Glomerular visceral epithelial cell (primary cell): Measurements from ENCODE around the gene PEAK1.

Experiments used
- DNase-seq: peaks from one replicate; pipeline ENCODE4 v3.0.0-alpha.2; 2016; ENCODE audit errors: extremely low spot score

PEAK1 gene

DNA sequence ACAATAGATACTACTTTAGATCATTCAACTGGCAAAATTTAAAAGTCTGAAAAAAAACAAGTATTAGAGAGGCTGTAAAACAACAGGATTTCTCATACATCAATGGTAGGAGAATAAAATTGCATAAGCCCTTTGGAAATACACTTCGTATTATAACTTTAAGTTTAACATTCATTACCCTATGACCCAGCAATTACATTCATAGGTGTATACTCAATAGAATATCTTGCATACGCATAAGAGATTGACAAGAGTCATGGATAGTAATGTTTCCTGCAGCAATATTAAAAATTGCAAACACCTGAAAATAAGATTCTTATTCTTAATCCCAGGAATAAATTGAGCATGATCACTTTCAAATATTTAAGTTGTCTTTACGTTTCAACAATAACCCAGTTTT, 63.6 kb downstream of the PEAK1 start:
- DNase-seq: no peak

- DNase-seq: no peak
These were observed 64.6 kb downstream of the PEAK1 start for GRCh38 chr15:77355321-77355720.

DNA sequence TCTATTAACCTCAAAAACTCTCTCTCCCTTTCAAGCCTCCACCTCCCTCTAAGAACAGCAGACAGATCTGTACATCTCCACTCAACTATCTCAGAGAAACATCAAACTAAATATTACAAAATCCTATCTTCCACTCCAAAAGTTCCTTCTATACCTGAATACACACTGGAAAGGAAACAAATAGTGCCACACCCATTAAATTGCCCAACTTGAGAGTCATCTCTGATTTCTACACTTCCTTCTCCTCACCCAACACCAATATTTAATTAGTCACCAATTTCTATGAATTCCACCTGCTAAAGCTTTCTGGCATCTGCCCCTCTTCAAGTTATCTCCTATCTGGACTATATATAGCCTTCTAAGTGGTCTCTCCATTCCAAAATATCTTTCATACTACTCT, 65.8 kb downstream of the PEAK1 start:
- DNase-seq: no peak

DNA sequence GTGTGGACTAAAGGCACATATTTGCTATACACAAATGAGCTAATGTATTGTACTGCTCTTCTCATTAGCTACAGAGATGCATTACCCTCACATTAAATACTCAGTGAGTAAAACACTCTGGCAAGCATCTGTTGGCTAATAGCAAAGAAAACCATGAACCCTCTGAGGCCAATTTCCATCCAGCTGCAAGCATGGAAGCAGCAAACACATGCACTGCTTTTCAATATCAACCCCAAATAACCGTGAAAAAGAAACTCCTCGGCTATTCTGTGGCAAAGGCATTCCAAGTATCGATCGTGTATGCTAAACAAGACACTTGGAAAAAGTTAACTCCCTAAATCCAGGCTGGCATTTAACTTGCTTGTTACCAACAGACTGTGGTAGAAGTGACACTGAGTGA, 67.0 kb downstream of the PEAK1 start:
- no peak for DNase-seq

GRCh38 chr15:77350792-77351191, 69.1 kb downstream of the PEAK1 start:
- no peak for DNase-seq

DNA sequence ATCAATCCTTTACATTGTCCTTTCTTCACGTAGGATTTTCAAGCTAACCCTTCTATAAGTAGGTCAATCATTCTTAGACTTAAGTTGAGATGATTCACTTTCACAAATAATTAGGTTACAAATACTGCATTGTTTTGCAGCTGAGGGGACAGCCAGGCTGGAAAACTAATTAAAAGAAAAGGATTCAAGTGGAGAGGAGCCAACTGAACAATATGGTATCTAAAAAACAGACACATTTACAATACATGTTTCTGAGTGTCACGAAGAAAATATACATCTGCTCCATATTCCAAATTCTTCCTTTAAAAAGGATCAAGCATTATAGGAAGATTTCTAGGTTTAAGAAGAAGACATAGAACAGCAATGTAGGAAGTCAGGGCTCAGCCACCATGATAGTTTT, 70.2 kb downstream of the PEAK1 start:
- DNase-seq: no peak

- no peak for DNase-seq
These were observed 71.4 kb downstream of the PEAK1 start for GRCh38 chr15:77348511-77348910.

DNA sequence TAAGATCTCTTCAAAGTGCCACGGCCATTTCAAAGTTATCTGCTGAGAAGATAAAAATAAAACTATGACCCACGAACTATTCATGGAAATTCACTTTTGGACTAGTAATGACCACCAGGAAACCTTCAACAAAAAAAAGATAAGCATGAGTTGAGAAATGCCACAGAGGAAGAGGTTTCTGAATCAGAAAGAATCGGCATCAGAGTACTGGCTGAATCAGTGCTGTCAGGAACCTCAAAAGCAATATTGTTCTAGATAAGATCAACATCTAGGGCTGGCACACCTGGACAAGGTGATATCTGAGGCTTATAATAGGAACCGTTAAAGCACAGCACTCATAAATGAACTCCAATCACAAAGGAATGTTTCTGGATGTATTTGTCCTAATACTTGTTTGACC, 72.7 kb downstream of the PEAK1 start:
- no peak for DNase-seq

DNA sequence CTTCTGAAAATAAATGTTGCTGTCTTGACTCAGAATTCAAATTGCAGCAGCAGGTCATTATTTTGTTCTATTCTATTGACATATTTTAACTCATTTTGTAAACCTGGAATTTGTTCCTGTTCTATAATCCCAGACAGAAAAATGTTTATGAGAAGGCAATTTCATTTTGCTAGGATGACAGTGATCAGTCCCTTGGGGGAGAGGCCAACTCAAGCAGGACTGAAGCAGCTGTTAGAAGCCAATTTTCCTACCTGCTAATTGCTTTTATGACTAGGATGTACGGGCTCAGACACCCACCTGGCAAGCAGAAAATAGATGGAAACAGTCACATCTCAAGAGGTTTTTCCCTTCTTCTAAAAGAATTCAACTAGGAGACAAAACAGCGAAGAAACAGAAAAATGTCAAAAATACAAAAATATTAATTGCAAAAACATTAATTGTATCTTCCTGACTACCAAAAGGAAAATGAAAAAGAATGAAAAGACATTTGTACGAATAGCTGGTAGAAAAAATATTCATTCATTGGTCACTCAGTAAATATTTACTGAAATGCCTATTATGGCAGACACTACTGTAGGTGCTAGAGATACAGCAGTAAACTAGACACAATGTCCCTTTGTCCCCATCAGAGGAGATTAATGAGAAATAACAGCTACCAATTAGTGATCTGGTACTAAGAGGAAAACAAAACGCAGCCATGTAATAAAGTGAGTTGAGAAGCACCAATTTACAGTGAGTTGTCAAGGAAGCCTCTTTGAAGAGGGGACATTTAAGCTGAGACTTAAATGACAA, 73.5 kb downstream of the PEAK1 start:
- no peak for DNase-seq

GRCh38 chr15:77342807-77343206, 77.1 kb downstream of the PEAK1 start:
- DNase-seq: no peak

DNA sequence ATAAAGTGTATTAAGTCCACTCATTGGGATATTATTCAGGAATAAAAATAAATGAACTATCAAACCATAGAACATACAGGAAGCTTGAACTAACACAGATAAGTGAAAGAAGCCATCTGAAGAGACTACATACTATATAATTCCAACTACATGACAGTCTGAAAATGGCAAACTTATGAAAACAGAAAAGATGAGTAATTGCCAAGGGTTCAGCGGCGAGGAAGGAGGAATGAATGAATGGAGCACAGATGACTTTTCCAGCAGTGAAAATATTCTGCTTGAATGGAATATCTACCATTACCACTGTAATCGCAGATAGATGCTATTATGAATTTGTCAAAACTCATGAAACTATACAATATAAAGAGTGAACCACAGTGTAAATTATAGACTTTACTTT, 79.7 kb downstream of the PEAK1 start:
- DNase-seq: no peak

DNA sequence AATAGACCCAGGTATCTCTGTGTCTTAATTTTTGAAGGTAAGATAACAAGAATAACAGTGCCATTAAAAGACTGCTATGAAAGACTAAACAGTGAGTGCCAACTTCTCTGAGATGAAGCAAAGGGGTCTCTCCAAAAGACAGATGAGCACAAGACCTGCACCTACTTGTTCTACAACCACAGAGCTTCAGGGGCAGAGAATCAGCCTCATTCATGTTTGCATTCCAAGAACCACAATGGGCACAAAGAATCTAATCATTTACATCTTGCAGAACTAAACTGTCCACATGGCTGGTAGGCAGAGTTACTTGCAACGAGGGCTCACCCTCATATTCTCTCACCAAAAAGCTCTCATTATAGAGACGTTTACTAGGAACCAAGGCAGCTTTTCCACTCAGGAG, 83.9 kb downstream of the PEAK1 start:
- DNase-seq: no peak

- DNase-seq: no peak
These were observed 84.6 kb downstream of the PEAK1 start for GRCh38 chr15:77335298-77335697.

DNA sequence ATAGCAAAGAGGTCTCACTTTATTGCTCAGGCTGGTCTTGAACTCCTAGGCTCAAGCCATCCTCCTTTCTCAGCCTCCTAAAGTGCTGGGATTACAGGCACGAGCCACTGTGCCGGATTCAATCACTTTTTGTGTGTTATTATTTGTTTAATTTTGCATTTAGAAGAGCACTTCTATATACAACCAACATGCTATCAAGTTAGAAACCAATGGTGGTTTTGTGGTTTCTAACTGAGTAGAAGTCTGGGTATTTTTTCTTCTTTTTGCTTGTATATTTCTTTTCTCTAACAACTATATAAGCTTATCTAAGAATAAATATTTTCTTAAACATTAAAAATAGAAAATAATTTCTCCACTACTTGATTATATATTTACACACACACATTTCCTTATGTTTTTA, 86.7 kb downstream of the PEAK1 start:
- no peak for DNase-seq

DNA sequence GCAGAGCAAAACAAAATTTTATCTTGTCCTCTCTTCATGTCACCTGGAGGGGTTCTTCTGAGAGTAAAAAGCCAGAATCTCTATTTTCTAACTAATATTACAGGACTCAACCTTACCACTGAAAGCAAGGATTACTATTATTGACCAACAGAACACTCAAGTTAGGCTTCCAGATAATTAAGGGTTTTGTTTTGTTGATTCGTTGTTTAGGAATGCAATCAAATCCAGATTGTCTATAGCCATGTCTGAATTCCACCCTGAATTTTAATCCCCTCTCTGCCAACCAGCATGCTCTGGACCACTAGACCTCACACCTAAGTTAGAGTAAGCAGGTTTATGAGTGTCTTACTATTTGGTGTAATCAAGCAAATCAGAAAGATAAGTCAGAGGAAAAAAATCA, 90.7 kb downstream of the PEAK1 start:
- no peak for DNase-seq

DNA sequence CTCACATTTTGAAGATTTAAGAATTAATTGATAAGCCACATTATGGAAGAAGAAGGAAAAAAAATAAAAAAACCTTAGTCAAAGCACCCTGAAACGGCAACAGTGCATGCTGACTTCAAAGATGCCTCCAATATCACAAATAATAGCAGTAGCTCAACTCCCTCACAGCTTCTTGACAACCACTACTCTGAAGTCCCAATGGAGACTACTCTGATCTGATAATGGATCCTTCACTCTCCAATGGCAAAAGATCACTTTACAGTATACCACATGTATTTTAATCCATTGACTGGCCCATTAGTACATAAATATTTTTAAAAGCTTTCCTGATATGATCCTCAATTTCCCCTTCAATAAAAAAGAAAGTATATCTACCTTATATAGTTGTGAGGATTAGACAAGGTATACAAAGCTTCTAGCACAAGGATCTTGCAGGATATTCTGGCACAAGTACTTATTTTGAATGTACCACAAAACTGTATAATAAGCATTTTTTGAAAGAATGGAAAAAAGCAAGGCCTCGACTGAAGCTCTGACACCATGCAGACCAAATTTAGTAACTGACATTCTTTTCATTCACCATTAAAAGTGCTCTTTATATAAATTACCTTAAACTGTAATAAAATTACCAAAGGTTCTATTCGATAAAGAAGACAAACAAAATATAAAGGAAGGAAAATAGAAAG, 91.9 kb downstream of the PEAK1 start:
- DNase-seq: no peak

DNA sequence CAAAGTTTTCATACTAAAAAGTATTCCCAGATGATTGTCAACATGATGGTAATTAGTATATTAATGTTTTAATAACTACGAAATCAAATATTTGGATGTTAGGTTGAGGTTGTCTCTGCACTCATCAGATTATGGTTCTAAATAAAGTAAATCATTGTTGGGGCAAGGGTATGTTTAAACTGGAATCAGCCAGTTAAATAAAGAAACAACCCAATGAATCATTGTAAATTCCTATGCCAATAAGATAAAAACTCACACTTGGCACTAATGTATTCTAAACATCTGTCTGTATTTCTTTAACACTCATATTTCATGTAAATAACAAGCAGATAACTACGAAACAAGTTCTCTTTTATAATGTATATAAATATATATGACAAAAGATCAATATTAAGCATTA, 92.7 kb downstream of the PEAK1 start:
- DNase-seq: no peak

GRCh38 chr15:77326366-77326765, 93.5 kb downstream of the PEAK1 start:
- no peak for DNase-seq

DNA sequence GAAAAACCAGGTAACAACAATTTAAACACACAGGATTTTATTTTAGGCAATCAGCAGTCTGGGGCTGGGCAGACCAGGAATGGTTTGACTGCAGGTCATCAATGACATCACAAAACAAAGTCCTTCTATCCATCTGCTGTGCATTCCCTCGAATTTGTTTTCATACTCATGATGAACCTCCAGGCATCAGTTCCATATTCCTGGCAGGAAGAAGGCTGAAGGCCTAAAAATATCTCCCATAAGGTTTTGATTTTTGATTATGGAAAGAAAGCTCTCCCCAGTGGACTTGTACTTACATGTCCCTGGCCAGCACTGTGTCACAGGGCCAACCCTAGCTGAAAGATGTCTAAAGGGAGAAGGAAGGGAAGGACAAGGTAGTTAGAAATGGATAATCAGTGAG, 107.4 kb downstream of the PEAK1 start:
- no peak for DNase-seq

- DNase-seq: no peak
These were observed 108.1 kb downstream of the PEAK1 start for GRCh38 chr15:77311618-77312398.

DNA sequence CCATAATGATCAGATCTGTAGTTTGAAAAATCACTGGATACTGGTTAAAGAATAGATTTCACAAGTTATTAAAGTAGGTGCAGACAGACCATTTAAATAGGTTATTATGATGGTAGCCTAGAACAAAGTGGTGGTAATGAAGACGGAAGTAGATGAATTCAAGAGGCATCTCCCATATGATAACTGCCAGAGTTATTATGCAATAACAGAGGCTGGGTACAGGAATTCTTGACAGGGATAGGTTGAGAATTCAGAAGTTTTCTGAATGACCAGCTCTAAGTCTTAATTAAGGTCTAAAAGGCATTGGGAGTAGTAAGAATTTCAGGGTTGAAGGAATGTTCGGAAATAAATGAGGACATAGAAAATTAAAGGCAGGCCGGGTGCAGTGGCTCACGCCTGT, 108.9 kb downstream of the PEAK1 start:
- no peak for DNase-seq

GRCh38 chr15:77309392-77309791, 110.5 kb downstream of the PEAK1 start:
- DNase-seq: no peak

- DNase-seq: no peak
These were observed 114.0 kb downstream of the PEAK1 start for GRCh38 chr15:77305953-77306352.
